ENCODE measurements around the gene TMPRSS15.

Gene TMPRSS15

DNA sequence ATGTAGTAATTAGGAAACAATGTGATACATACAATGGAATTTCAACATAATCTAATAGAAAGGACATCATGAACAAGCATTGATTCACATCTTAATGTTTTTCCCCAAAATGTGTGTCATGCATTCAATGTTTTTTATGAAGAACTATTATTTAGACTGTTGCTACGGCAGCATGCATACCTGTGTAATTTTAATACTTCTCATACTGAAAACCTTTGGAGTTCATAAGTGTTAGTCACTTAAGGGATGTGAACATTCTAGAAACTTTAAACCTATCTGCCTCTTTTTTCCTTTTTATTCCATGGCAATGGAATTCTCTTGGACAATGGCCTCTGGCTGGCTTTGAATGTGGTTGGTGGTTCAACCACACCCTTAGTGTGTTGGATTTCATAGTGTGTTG, 48.6 kb downstream of the TMPRSS15 start:
- DNase-seq, result no peak
- intact Hi-C loops (cut with DNase I), result no loop called here

- intact Hi-C loops (cut with DNase I), result no loop called here
- DNase-seq, result no peak
Measured at GRCh38 chr21:18350216-18350615, 53.4 kb downstream of the TMPRSS15 start.

GRCh38 chr21:18349468-18349867, 54.1 kb downstream of the TMPRSS15 start:
- DNase-seq, result no peak
- intact Hi-C loops (cut with DNase I), result no loop called here

DNA sequence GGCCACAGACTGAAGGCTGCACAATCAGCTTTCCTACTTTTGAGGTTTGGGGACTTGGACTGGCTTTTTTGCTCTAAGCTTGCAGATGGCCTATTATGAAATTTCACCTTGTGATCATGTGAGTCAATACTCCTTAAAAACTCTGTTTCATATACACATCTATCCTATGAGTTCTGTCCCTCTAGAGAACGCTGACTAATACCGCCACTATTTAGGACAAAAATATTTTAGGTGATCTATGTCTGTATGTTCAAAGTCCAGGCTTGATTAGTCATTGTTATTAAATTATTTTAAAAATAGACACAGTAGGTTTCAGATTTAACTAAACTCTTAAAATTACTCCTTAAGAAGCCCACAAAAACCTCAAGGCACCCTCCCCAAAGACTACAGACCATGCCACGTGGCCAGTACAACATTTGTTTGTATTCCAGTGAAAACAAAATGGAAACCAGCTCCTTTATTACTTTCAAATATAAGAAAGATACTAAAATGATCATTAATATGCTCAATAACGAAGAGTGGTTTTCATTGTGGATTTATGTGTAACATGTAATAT, 63.1 kb downstream of the TMPRSS15 start:
- intact Hi-C loops (cut with DNase I), result no loop called here
- DNase-seq, result no peak

GRCh38 chr21:18335651-18336236, 67.8 kb downstream of the TMPRSS15 start:
- no peak for DNase-seq
- intact Hi-C loops (cut with DNase I), result no loop called here

- DNase-seq, result no peak
- intact Hi-C loops (cut with DNase I), result no loop called here
Measured at GRCh38 chr21:18334066-18334465, 69.5 kb downstream of the TMPRSS15 start.

GRCh38 chr21:18318156-18318555, 85.4 kb downstream of the TMPRSS15 start:
- DNase-seq, result no peak

GRCh38 chr21:18298228-18298627, 105.4 kb downstream of the TMPRSS15 start:
- DNase-seq, result no peak
- intact Hi-C loops (cut with DNase I), result no loop called here

More at GRCh38 chr21:18318156-18318555, 85.4 kb downstream of the TMPRSS15 start:
- intact Hi-C loops (cut with DNase I), result no loop called here

DNA sequence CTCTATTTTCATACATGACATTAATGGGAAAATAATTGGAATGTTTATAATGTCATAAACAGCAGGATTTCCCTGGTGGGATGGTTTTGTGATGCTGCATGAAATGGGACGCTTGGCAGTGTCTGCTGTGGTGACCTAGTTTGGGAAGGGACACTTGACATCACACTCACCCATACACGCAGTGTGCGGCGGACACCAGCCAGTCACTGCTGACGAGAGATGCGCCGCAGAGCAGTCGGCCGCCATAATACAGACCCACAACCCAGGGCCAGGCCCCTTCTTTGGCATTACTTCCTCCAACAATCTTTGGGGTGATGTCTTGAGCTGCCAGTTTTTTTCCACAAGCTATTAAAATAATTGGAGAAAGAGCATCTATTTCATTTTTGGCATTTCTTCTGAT, 109.5 kb downstream of the TMPRSS15 start:
- peak in 2 of 10 donors; percentile 60 to 64 for DNase-seq
- intact Hi-C loops (cut with DNase I), result loop anchor here (2.0 kb wide), 1 partner anchor 75 kb away; no protein-coding TSS in a partner anchor

GRCh38 chr21:18289876-18290275, 113.7 kb downstream of the TMPRSS15 start:
- no peak for DNase-seq
- intact Hi-C loops (cut with DNase I), result no loop called here

- intact Hi-C loops (cut with DNase I), result no loop called here
- DNase-seq, result no peak
Measured at GRCh38 chr21:18285379-18285778, 118.2 kb downstream of the TMPRSS15 start.

DNA sequence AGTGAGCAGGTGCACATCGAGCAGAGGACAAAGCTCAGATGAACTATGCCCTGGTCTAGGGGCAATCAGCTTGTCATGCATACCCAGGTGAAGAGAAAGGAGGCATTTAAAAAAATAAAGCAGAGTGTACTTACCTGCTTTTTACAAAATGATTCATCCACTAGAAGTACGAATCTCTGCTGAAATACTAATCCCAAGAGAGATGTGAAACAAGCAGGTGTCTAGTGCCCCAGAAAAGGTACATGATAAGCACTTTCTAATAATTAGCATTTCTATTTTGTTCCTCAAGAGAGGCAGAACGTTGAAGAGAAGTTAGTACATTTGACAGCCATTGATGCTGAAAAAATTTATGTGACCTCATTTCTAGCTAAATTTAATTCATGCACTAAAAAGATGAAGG, 127.8 kb downstream of the TMPRSS15 start:
- intact Hi-C loops (cut with DNase I), result no loop called here
- no peak for DNase-seq

- no peak for DNase-seq
Measured at GRCh38 chr21:18274370-18274769, 129.2 kb downstream of the TMPRSS15 start.

DNA sequence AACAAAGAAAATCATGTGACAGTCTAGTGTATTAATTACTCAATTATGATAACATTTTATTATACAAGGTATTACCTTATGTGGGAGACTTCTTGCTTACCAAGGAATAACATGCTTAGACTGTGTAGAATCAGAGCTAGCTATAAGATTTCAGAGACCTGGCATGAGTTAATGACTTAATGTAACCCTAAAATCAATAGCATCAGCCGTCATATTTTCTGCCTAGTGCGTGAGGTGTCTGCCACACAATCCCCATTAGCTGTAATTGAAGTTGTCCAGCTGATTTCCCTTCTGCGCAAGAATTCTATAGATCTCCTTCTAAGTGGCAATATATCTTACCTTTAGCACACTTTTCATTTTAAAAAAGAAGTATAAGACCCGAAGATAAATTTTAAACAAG, 130.2 kb downstream of the TMPRSS15 start:
- no peak for DNase-seq
- intact Hi-C loops (cut with DNase I), result no loop called here

More at GRCh38 chr21:18274370-18274769, 129.2 kb downstream of the TMPRSS15 start:
- intact Hi-C loops (cut with DNase I), result no loop called here

DNA sequence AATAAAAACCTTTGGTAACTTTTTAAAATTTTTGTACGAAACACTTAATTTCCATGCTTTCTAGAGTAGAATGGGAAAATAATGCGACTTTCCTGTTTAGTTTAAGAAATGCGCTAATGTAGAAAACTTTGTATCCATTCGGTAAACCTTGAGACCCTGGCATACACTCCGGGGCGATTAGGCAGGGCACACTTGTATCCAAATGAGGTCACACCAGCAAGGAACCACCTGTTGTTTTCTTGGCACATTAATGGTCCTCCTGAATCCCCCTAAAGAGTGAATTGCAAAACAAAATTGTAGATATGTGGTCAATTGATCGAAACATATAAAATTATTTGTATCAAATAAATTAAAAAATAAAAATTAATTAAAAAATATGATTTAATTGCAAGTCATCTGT, 133.7 kb downstream of the TMPRSS15 start:
- intact Hi-C loops (cut with DNase I), result no loop called here
- DNase-seq, result peak in 1 of 10 donors; percentile 16

GRCh38 chr21:18268906-18269305, 134.7 kb downstream of the TMPRSS15 start:
- no peak for DNase-seq
- intact Hi-C loops (cut with DNase I), result no loop called here

DNA sequence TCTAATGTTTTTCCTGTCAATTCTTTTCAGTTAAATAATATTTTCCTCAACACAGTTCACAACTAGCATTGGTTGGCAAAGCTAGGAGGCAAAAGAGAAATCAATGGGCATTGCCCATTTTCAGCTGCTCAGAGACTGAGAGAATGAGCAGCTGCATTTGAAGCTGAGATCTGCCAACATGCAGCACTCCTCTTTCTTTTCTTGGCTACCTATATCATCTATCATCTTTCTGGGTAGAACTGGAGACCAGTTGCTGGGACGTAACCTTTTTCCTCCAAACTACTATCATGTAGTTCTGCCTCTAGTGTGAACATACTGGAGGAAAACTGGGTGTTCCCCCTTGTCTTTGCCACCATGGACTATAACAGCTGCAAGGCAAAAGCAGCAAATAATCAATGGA, 136.1 kb downstream of the TMPRSS15 start:
- no peak for DNase-seq

GRCh38 chr21:18265944-18266343, 137.6 kb downstream of the TMPRSS15 start:
- intact Hi-C loops (cut with DNase I), result no loop called here

More for the DNA sequence above, 136.1 kb downstream of the TMPRSS15 start:
- intact Hi-C loops (cut with DNase I), result no loop called here

DNA sequence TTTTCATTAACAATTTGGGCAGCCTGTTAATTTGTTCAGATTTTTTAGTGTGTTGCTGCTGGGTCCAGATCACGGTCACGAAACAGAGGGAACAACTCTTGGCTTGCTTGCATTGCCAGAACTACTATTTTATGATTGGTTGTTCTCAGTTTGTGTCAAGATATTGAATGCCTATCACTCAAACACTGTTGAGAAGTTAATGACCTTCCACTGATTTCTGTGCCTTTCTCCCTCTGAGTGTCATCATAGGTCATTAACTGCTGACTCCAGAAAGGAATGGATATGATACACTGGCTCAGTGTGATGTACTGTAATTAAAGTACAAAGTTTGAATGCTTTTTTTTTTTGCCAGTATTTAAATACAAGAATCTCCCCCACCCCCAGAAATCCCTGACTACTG, 149.8 kb downstream of the TMPRSS15 start:
- no peak for DNase-seq
- intact Hi-C loops (cut with DNase I), result no loop called here

More at GRCh38 chr21:18265944-18266343, 137.6 kb downstream of the TMPRSS15 start:
- DNase-seq, result no peak

GRCh38 chr21:18253221-18253620, 150.4 kb downstream of the TMPRSS15 start:
- no peak for DNase-seq

GRCh38 chr21:18252680-18253079, 150.9 kb downstream of the TMPRSS15 start:
- no peak for DNase-seq
- intact Hi-C loops (cut with DNase I), result no loop called here

More at GRCh38 chr21:18253221-18253620, 150.4 kb downstream of the TMPRSS15 start:
- intact Hi-C loops (cut with DNase I), result no loop called here

DNA sequence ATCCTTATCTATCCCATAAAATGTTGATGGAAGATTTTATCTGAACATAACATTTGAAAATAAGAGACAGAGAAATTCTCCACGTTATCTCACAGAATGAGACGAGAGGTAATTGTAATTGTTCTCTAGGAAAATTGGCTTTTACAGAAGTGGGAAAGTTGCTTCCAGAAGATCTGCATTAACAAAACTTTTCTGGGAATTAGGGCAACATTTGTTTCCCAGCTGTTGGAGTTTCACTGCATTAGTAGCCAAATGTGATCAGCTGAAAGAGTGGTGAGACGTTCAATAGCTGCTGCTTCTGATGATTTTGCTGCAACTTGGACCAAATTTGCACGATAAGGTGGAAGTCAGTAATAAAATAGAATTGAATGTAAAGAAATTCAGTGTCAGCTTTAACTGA, 151.3 kb downstream of the TMPRSS15 start:
- intact Hi-C loops (cut with DNase I), result no loop called here
- DNase-seq, result no peak

Data from posterior cingulate gyrus (tissue), 11 donors.